Activated CD4-positive, alpha-beta T cell treated with anti-CD3 and anti-CD28 coated beads, Interleukin-2, amount 50 U/mL, for 1 hour (primary cell): ENCODE data around the gene STK32A.
"Not testable (repeated sequence)": the region's sequence is repeated elsewhere in the genome, so short reads cannot be mapped to it uniquely, and the experiment has no call there.

Experiments used
- DNase-seq: peaks from one replicate; pipeline ENCODE4 v3.0.0-alpha.2; 2020

Gene STK32A

GRCh38 chr5:147348451-147348850 lies 113.6 kb downstream of the STK32A start:
- no peak for DNase-seq

GRCh38 chr5:147349241-147349640 lies 114.4 kb downstream of the STK32A start:
- DNase-seq = no peak

- no peak for DNase-seq
Measured at GRCh38 chr5:147359101-147359500, 124.3 kb downstream of the STK32A start.

- no peak for DNase-seq
Measured at GRCh38 chr5:147359581-147359980, 124.8 kb downstream of the STK32A start.

- DNase-seq = no peak
Measured at GRCh38 chr5:147360816-147361215, 126.0 kb downstream of the STK32A start.

- no peak for DNase-seq
Measured at GRCh38 chr5:147361441-147362175, 126.8 kb downstream of the STK32A start.

- not testable (repeated sequence) for DNase-seq
Measured at GRCh38 chr5:147367381-147367780, 132.6 kb downstream of the STK32A start.

- DNase-seq = no peak
Measured at GRCh38 chr5:147369742-147370374, 135.0 kb downstream of the STK32A start.

- DNase-seq = no peak
Measured at GRCh38 chr5:147371290-147371689, 136.5 kb downstream of the STK32A start.

- DNase-seq = no peak
Measured at GRCh38 chr5:147372191-147372590, 137.4 kb downstream of the STK32A start.

GRCh38 chr5:147373328-147373727 lies 138.5 kb downstream of the STK32A start:
- DNase-seq = no peak

- DNase-seq = no peak
Measured at GRCh38 chr5:147375151-147375550, 140.3 kb downstream of the STK32A start.

- DNase-seq = no peak
Measured at GRCh38 chr5:147377682-147378081, 142.9 kb downstream of the STK32A start.

- DNase-seq = no peak
Measured at GRCh38 chr5:147381555-147381954, 146.7 kb downstream of the STK32A start.

- DNase-seq = no peak
Measured at GRCh38 chr5:147382776-147383175, 147.9 kb downstream of the STK32A start.

- no peak for DNase-seq
Measured at GRCh38 chr5:147384346-147385193, 149.7 kb downstream of the STK32A start.

GRCh38 chr5:147387109-147387508 lies 152.3 kb downstream of the STK32A start:
- DNase-seq = no peak

- no peak for DNase-seq
Measured at GRCh38 chr5:147388184-147389108, 153.6 kb downstream of the STK32A start.

GRCh38 chr5:147390654-147391225 lies 155.9 kb downstream of the STK32A start:
- DNase-seq = no peak

- DNase-seq = no peak
Measured at GRCh38 chr5:147391781-147392180, 157.0 kb downstream of the STK32A start.

GRCh38 chr5:147393874-147394672 lies 159.2 kb downstream of the STK32A start:
- no peak for DNase-seq
